Suprapubic skin (tissue), 4 donors: ENCODE data around the gene ADAMTS3. TPM values are rescaled to one million over a fixed set of nuclear protein-coding genes. Genes with fewer than 3 reads are reported as not detected.

Experiments
- DNase-seq, 2 donors: peaks; one replicate each; pipeline ENCODE4 v3.0.0-alpha.2; 2019; ENCODE audit warnings: low spot score in 2 of 2
- H3K27ac ChIP-seq: fragments of 200-600 bp; sonication (generic); one replicate; pipeline ENCODE4 v1.5.1; 2019
- H3K27me3 ChIP-seq: fragments of 200-600 bp; sonication (generic); one replicate; pipeline ENCODE4 v1.5.1; 2019
- H3K36me3 ChIP-seq: fragments of 200-600 bp; sonication (generic); one replicate; pipeline ENCODE4 v1.5.1; 2019
- H3K4me1 ChIP-seq: fragments of 200-600 bp; sonication (generic); one replicate; pipeline ENCODE4 v1.5.1; 2019
- H3K4me3 ChIP-seq: fragments of 200-600 bp; sonication (generic); one replicate; pipeline ENCODE4 v1.5.1; 2019; ENCODE audit warnings: mild to moderate bottlenecking
- H3K9me3 ChIP-seq: fragments of 200-600 bp; sonication (generic); one replicate; pipeline ENCODE4 v1.5.1; 2019
- EP300 ChIP-seq: sonication (generic); formaldehyde crosslinking; IDR thresholded peaks from one replicate; pipeline ENCODE4 v1.6.1; 2017; ENCODE audit warnings: antibody characterized with exemption
- POLR2A ChIP-seq, 2 donors: fragments of 450-650 bp; IDR thresholded peaks; one replicate each; pipeline ENCODE4 v1.6.1; 2017; ENCODE audit warnings: antibody characterized with exemption in 2 of 2, mild to moderate bottlenecking in 2 of 2, moderate library complexity in 2 of 2
- POLR2AphosphoS5 ChIP-seq, 3 donors: sonication (generic); formaldehyde crosslinking; IDR thresholded peaks; one replicate each; pipeline ENCODE4 v1.6.1; 2017; ENCODE audit warnings: antibody characterized with exemption in 3 of 3
- WGBS: methylation state at CpG from one replicate; pipeline ENCODE4 v1.1.5; 2018; 5-methylcytosine and 5-hydroxymethylcytosine counted together
- total RNA-seq, 4 donors: library from RNA; depleted of rRNA; stranded (reverse); fragments of >200 nt; gene quantifications; one replicate each; pipeline ENCODE4 v1.1.0, GENCODE V29; 2016
- TF ChIP-seq, protein P1 (sequence below), 2 donors: fragments of 200-600 bp in 1 of 2; fragments of 450-650 bp in 1 of 2; sonication (generic) in 1 of 2; IDR thresholded peaks; one replicate each; pipeline ENCODE4 v1.5.1; 2016 to 2019; ENCODE audit warnings: antibody characterized with exemption in 2 of 2, mild to moderate bottlenecking in 1 of 2, moderate library complexity in 1 of 2

ADAMTS3 gene
- total RNA-seq, 4 donors from 2014 or later, result 0.21 to 0.80 (median 0.70) TPM

DNA sequence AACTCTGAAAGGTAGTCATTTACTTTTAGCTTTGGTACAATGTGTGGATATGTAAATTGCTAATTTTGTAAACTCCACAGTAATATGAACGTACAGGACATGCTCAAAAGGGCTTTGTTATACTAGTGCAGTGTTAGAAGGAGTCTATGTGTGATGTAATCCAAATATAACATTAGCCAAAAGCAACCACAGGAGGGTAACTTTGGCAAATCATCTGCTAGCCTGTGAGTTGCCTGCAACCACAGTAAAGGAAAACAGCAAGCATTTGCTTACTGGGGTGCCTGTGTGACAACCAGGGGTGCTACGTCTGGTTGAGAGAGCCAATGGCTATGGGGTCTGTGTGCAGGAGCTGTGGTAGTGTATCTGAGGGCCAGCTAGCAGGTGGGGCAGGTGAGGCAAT lies 245.8 kb downstream of the ADAMTS3 start:
- no peak for DNase-seq
- WGBS, result 68% methylated on average over 2 of the region's 2 CpGs
- H3K36me3 ChIP-seq, result no peaks in the 10 kb centered on the region
- no peak overlapping the region for H3K4me3 ChIP-seq
- H3K9me3 ChIP-seq, result no peaks in the 10 kb centered on the region
- H3K27ac ChIP-seq, result no peak overlapping the region
- H3K27me3 ChIP-seq, result no peaks in the 10 kb centered on the region
- peaks cover 3% of the 10 kb centered on the region for H3K4me1 ChIP-seq
- TF ChIP-seq, protein P1, sequence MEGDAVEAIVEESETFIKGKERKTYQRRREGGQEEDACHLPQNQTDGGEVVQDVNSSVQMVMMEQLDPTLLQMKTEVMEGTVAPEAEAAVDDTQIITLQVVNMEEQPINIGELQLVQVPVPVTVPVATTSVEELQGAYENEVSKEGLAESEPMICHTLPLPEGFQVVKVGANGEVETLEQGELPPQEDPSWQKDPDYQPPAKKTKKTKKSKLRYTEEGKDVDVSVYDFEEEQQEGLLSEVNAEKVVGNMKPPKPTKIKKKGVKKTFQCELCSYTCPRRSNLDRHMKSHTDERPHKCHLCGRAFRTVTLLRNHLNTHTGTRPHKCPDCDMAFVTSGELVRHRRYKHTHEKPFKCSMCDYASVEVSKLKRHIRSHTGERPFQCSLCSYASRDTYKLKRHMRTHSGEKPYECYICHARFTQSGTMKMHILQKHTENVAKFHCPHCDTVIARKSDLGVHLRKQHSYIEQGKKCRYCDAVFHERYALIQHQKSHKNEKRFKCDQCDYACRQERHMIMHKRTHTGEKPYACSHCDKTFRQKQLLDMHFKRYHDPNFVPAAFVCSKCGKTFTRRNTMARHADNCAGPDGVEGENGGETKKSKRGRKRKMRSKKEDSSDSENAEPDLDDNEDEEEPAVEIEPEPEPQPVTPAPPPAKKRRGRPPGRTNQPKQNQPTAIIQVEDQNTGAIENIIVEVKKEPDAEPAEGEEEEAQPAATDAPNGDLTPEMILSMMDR (IDR thresholded peaks at IDR 0.05), result no peak
- no peak for TF ChIP-seq POLR2AphosphoS5 (IDR thresholded peaks at IDR 0.05)
- no peak for TF ChIP-seq EP300
- no peak for TF ChIP-seq POLR2A (IDR thresholded peaks at IDR 0.05)

- Histone ChIP-seq H3K4me1 (peaks cover 3% of the 10 kb centered on the region), H3K9me3 (no peaks in the 10 kb centered on the region), H3K4me3 (no peak overlapping the region), H3K36me3 (no peaks in the 10 kb centered on the region), H3K27me3 (no peaks in the 10 kb centered on the region), H3K27ac (no peak overlapping the region)
- no peak for TF ChIP-seq POLR2AphosphoS5 (IDR thresholded peaks at IDR 0.05)
- TF ChIP-seq, protein P1 (IDR thresholded peaks at IDR 0.05), result no peak
- TF ChIP-seq POLR2A (IDR thresholded peaks at IDR 0.05), result no peak
- TF ChIP-seq EP300, result no peak
- WGBS, result 82% methylated on average over 6 of the region's 6 CpGs
- DNase-seq, result no peak
Measured at GRCh38 chr4:72320223-72320948, 248.6 kb downstream of the ADAMTS3 start.

DNA sequence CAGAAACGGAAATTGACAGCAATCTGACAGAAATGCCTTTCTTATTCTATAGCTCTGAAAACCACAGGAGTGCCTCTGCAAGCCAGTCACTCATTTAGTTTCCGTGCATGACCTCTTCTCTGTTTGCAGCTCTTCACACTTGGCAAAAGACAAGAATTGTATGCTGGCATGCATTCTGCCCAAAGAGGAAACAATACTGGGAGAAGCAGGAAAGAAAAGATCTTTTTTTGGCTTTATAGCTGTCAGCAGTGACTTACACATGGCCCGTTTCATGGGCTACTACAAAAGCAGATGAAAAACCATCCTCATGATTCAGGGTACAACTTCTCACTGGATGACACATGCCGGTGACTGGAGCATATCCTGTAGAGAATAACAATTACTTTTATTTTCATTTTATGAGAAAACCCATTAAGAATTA lies 249.4 kb downstream of the ADAMTS3 start:
- no peak overlapping the region for H3K27ac ChIP-seq
- H3K4me3 ChIP-seq, result no peak overlapping the region
- H3K9me3 ChIP-seq, result no peaks in the 10 kb centered on the region
- TF ChIP-seq POLR2A (IDR thresholded peaks at IDR 0.05) (no peak), POLR2AphosphoS5 (IDR thresholded peaks at IDR 0.05) (no peak)
- TF ChIP-seq, protein P1 (IDR thresholded peaks at IDR 0.05), result no peak
- H3K36me3 ChIP-seq, result no peaks in the 10 kb centered on the region
- no peak for DNase-seq
- H3K4me1 ChIP-seq, result peaks cover 3% of the 10 kb centered on the region
- WGBS, result 50% methylated on average over 4 of the region's 4 CpGs
- no peaks in the 10 kb centered on the region for H3K27me3 ChIP-seq

- no peaks in the 10 kb centered on the region for H3K27me3 ChIP-seq
- peaks cover 8% of the 10 kb centered on the region for H3K4me1 ChIP-seq
- 61% methylated on average over 7 of the region's 7 CpGs for WGBS
- DNase-seq, result no peak
- H3K27ac ChIP-seq, result no peak overlapping the region
- H3K4me3 ChIP-seq, result no peak overlapping the region
- TF ChIP-seq POLR2AphosphoS5 (IDR thresholded peaks at IDR 0.05), result no peak
- no peak for TF ChIP-seq POLR2A (IDR thresholded peaks at IDR 0.05)
- TF ChIP-seq EP300, result no peak
- TF ChIP-seq, protein P1 (IDR thresholded peaks at IDR 0.05), result no peak
- H3K36me3 ChIP-seq, result no peaks in the 10 kb centered on the region
- no peaks in the 10 kb centered on the region for H3K9me3 ChIP-seq
Measured at GRCh38 chr4:72318421-72319170, 250.4 kb downstream of the ADAMTS3 start.

- TF ChIP-seq POLR2AphosphoS5 (IDR thresholded peaks at IDR 0.05) (no peak), EP300 (no peak), POLR2A (IDR thresholded peaks at IDR 0.05) (no peak)
- TF ChIP-seq, protein P1 (IDR thresholded peaks at IDR 0.05), result no peak
- DNase-seq, result no peak
- no peak overlapping the region for H3K27ac ChIP-seq
- H3K27me3 ChIP-seq, result no peaks in the 10 kb centered on the region
- H3K9me3 ChIP-seq, result no peaks in the 10 kb centered on the region
- H3K4me1 ChIP-seq, result peaks cover 27% of the 10 kb centered on the region
- no peak overlapping the region for H3K4me3 ChIP-seq
- H3K36me3 ChIP-seq, result no peaks in the 10 kb centered on the region
Measured at GRCh38 chr4:72314869-72315268, 254.2 kb downstream of the ADAMTS3 start.
